Endothelial cell (in vitro differentiated cells): ENCODE data around the gene CCDC134. TPM values are rescaled to one million over a fixed set of nuclear protein-coding genes. Genes with fewer than 3 reads are reported as not detected.

Experiments
- DNase-seq: peaks from one replicate; pipeline ENCODE4 v3.0.0; 2021; ENCODE audit warnings: low spot score
- H3K27ac Mint-ChIP-seq: one replicate; pipeline ENCODE4 v1.8.0; 2021; ENCODE audit warnings: mixed read lengths, inconsistent platforms; ENCODE audit not compliant: unreplicated experiment
- H3K27me3 Mint-ChIP-seq: one replicate; pipeline ENCODE4 v1.8.0; 2021; ENCODE audit warnings: mild to moderate bottlenecking, moderate library complexity, mixed read lengths, inconsistent platforms; ENCODE audit not compliant: unreplicated experiment
- H3K36me3 Mint-ChIP-seq: one replicate; pipeline ENCODE4 v1.8.0; 2021; ENCODE audit warnings: mild to moderate bottlenecking, low read depth, mixed read lengths, inconsistent platforms; ENCODE audit not compliant: unreplicated experiment
- H3K4me1 Mint-ChIP-seq: one replicate; pipeline ENCODE4 v1.8.0; 2021; ENCODE audit warnings: mild to moderate bottlenecking, mixed read lengths, inconsistent platforms; ENCODE audit not compliant: unreplicated experiment
- H3K4me3 Mint-ChIP-seq: one replicate; pipeline ENCODE4 v1.8.0; 2021; ENCODE audit warnings: mild to moderate bottlenecking, mixed read lengths, inconsistent platforms; ENCODE audit not compliant: unreplicated experiment
- H3K9me3 Mint-ChIP-seq: one replicate; pipeline ENCODE4 v1.8.0; 2021; ENCODE audit warnings: mixed read lengths, inconsistent platforms; ENCODE audit not compliant: unreplicated experiment
- CTCF ChIP-seq: fragments of 200-600 bp; sonication (generic); IDR thresholded peaks from one replicate; pipeline ENCODE4 v1.5.0; 2021; ENCODE audit warnings: antibody characterized with exemption; ENCODE audit not compliant: unreplicated experiment
- total RNA-seq: library from RNA; stranded (reverse); fragmentation: NEBNext Ultra II Directional; extraction: Animal tissue kit (Norgen Biotek cat#: 25700); gene quantifications from one replicate; pipeline ENCODE4 v1.2.1, GENCODE V29; 2021; ENCODE audit not compliant: unreplicated experiment

CCDC134 gene
- total RNA-seq, 1 donor from 2014 or later, result 8.8 TPM

GRCh38 chr22:41772198-41772597, 28.3 kb upstream of the CCDC134 start:
- no peaks in the 10 kb centered on the region for H3K27me3 Mint-ChIP-seq

GRCh38 chr22:41772645-41773044, 27.8 kb upstream of the CCDC134 start:
- DNase-seq, result no peak
- H3K27me3 Mint-ChIP-seq, result no peaks in the 10 kb centered on the region
- no peaks in the 10 kb centered on the region for H3K9me3 Mint-ChIP-seq
- no peak for TF ChIP-seq CTCF
- peaks cover 9% of the 10 kb centered on the region for H3K4me1 Mint-ChIP-seq
- H3K36me3 Mint-ChIP-seq, result no peaks in the 10 kb centered on the region
- no peak overlapping the region for H3K4me3 Mint-ChIP-seq
- no peak overlapping the region for H3K27ac Mint-ChIP-seq

More at GRCh38 chr22:41772198-41772597, 28.3 kb upstream of the CCDC134 start:
- Mint-ChIP-seq H3K4me1 (peaks cover 9% of the 10 kb centered on the region), H3K27ac (no peak overlapping the region), H3K9me3 (no peaks in the 10 kb centered on the region), H3K4me3 (no peak overlapping the region), H3K36me3 (no peaks in the 10 kb centered on the region)
- no peak for TF ChIP-seq CTCF
- DNase-seq, result no peak

- H3K27ac Mint-ChIP-seq, result no peak overlapping the region
- peaks cover 9% of the 10 kb centered on the region for H3K4me1 Mint-ChIP-seq
- H3K36me3 Mint-ChIP-seq, result no peaks in the 10 kb centered on the region
- no peak for TF ChIP-seq CTCF
- H3K27me3 Mint-ChIP-seq, result peaks cover 2% of the 10 kb centered on the region
- no peak for DNase-seq
- no peak overlapping the region for H3K4me3 Mint-ChIP-seq
- H3K9me3 Mint-ChIP-seq, result no peaks in the 10 kb centered on the region
These were observed 25.1 kb upstream of the CCDC134 start for GRCh38 chr22:41775338-41775737.

DNA sequence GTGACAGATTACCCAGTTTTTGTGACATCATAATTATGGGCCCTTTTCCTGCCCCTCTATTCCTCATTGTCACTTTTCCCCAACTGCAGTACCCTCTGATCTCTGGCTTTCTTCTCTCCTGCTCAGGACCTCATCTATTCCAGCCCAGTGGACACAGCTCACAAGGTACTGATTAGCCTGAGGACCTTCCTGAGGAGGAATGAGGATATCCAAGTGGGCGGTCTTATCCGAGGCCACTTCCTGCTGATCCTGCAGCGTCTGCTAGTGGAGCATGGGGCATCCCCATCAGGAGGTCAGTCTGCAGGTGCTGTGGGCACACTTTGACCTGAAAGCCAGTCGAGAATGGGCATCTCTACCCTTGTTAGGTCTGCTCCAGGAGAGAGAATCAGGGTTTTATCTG, 24.5 kb upstream of the CCDC134 start:
- no peak for DNase-seq
- Mint-ChIP-seq H3K4me3 (no peak overlapping the region), H3K36me3 (no peaks in the 10 kb centered on the region), H3K27ac (no peak overlapping the region), H3K9me3 (no peaks in the 10 kb centered on the region), H3K4me1 (peaks cover 13% of the 10 kb centered on the region), H3K27me3 (peaks cover 2% of the 10 kb centered on the region)
- no peak for TF ChIP-seq CTCF

DNA sequence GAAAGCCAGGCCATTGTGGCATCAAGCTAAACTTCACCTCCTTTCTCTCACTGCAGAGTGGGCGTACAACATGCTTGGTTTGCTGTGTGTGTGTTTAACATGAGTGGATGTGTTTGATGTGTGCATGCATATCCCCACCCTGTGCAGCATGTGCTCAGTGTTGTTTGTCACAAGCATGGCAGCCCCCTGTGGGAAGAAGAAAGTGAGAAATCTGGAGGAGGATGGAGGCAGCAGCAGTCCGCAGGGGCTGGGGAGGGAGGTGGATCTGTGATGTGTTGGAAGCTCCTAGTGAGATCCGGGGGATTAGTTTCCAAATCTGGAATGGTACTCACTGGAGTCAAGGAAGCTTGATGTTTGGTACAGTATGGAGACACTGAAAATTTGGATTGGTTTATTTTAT, 24.1 kb upstream of the CCDC134 start:
- Mint-ChIP-seq H3K27ac (no peak overlapping the region), H3K36me3 (no peaks in the 10 kb centered on the region), H3K4me3 (no peak overlapping the region), H3K9me3 (no peaks in the 10 kb centered on the region), H3K4me1 (peaks cover 17% of the 10 kb centered on the region), H3K27me3 (peaks cover 2% of the 10 kb centered on the region)
- TF ChIP-seq CTCF, result no peak
- no peak for DNase-seq
